ENCODE results near the gene LDHB. TPM values are rescaled to one million over a fixed set of nuclear protein-coding genes. Genes with fewer than 3 reads are reported as not detected.
"Not testable (repeated sequence)": the region's sequence is repeated elsewhere in the genome, so short reads cannot be mapped to it uniquely, and the experiment has no call there.

Gene LDHB
- total RNA-seq, 1 donor from 2014 or later: 1,958 TPM

- DNase-seq (ENCODE audit: missing footprints): no peak
- ATAC-seq: no peak
- intact Hi-C loops (cut with DNase I): no loop called here
Measured at GRCh38 chr12:21631367-21631766, 26.3 kb downstream of the LDHB start.

- intact Hi-C loops (cut with DNase I): no loop called here
- DNase-seq (ENCODE audit: missing footprints) (no peak), ATAC-seq (peak; percentile 95)
Measured at GRCh38 chr12:21627924-21628323, 29.7 kb downstream of the LDHB start.

GRCh38 chr12:21618566-21618965, 39.1 kb downstream of the LDHB start:
- ATAC-seq (no peak), DNase-seq (ENCODE audit: missing footprints) (no peak)
- intact Hi-C loops (cut with DNase I): no loop called here

GRCh38 chr12:21617030-21617429, 40.6 kb downstream of the LDHB start:
- DNase-seq (ENCODE audit: missing footprints): no peak
- no peak for ATAC-seq
- intact Hi-C loops (cut with DNase I): no loop called here

GRCh38 chr12:21615431-21615830, 42.2 kb downstream of the LDHB start:
- DNase-seq (ENCODE audit: missing footprints) (no peak), ATAC-seq (no peak)

GRCh38 chr12:21614506-21614905, 43.1 kb downstream of the LDHB start:
- no peak for DNase-seq (ENCODE audit: missing footprints)
- ATAC-seq: no peak

More at GRCh38 chr12:21615431-21615830, 42.2 kb downstream of the LDHB start:
- intact Hi-C loops (cut with DNase I): no loop called here

GRCh38 chr12:21613931-21614330, 43.7 kb downstream of the LDHB start:
- intact Hi-C loops (cut with DNase I): no loop called here
- ATAC-seq: no peak
- no peak for DNase-seq (ENCODE audit: missing footprints)

More at GRCh38 chr12:21614506-21614905, 43.1 kb downstream of the LDHB start:
- intact Hi-C loops (cut with DNase I): no loop called here

GRCh38 chr12:21608196-21608595, 49.4 kb downstream of the LDHB start:
- DNase-seq (ENCODE audit: missing footprints) (no peak), ATAC-seq (no peak)
- intact Hi-C loops (cut with DNase I): loop anchor here (2.0 to 10.0 kb wide), 3 partner anchors 73 to 407 kb away; partner anchors contain the start of gene SPX

GRCh38 chr12:21607701-21608100, 49.9 kb downstream of the LDHB start:
- intact Hi-C loops (cut with DNase I): loop anchor here (2.0 to 10.0 kb wide), 3 partner anchors 73 to 407 kb away; partner anchors contain the start of gene SPX
- DNase-seq (ENCODE audit: missing footprints) (no peak), ATAC-seq (no peak)

- intact Hi-C loops (cut with DNase I): loop anchor here (10.0 kb wide), 2 partner anchors 81 to 409 kb away; partner anchors contain the start of gene SPX
- ATAC-seq (peak; percentile 71), DNase-seq (ENCODE audit: missing footprints) (no peak)
Measured at GRCh38 chr12:21606175-21606574, 51.5 kb downstream of the LDHB start.

GRCh38 chr12:21604245-21605101, 53.2 kb downstream of the LDHB start, which contains the start of gene GYS2:
Gene GYS2 (minus strand): TSS chr12:21604847. CDS start chr12:21604592, 255 bp downstream.
- DNase-seq (ENCODE audit: missing footprints) (no peak), ATAC-seq (no peak)
- intact Hi-C loops (cut with DNase I): loop anchor here (10.0 kb wide), 2 partner anchors 80 to 410 kb away; partner anchors contain the start of gene SPX

- ATAC-seq: no peak
- no peak for DNase-seq (ENCODE audit: missing footprints)
- intact Hi-C loops (cut with DNase I): loop anchor here (10.0 kb wide), 2 partner anchors 78 to 412 kb away; partner anchors contain the start of gene SPX
Measured at GRCh38 chr12:21602774-21603173, 54.9 kb downstream of the LDHB start.

- ATAC-seq: no peak
Measured at GRCh38 chr12:21600196-21600595, 57.4 kb downstream of the LDHB start.

GRCh38 chr12:21599143-21599999, 58.3 kb downstream of the LDHB start:
- ATAC-seq: no peak
- intact Hi-C loops (cut with DNase I): no loop called here
- DNase-seq (ENCODE audit: missing footprints): no peak

More at GRCh38 chr12:21600196-21600595, 57.4 kb downstream of the LDHB start:
- intact Hi-C loops (cut with DNase I): loop anchor here (10.0 kb wide), 2 partner anchors 75 to 415 kb away; partner anchors contain the start of gene SPX
- DNase-seq (ENCODE audit: missing footprints): no peak

- ATAC-seq (no peak), DNase-seq (ENCODE audit: missing footprints) (no peak)
- intact Hi-C loops (cut with DNase I): no loop called here
Measured at GRCh38 chr12:21598651-21599050, 59.0 kb downstream of the LDHB start.

- DNase-seq (ENCODE audit: missing footprints); ATAC-seq; intact Hi-C loops (cut with DNase I): not testable (repeated sequence)
Measured at GRCh38 chr12:21595356-21595755, 62.3 kb downstream of the LDHB start.

- ATAC-seq: no peak
- DNase-seq (ENCODE audit: missing footprints): no peak
- intact Hi-C loops (cut with DNase I): no loop called here
Measured at GRCh38 chr12:21585485-21585884, 72.2 kb downstream of the LDHB start.

Data from Right ventricle myocardium inferior (tissue), 1 donor.